IMR-90 (cell line): ENCODE results near the gene AGXT2.

ENCODE experiments used
- BHLHE40 ChIP-seq: fragments of 150-350 bp; IDR thresholded peaks from 2 replicates; pipeline ENCODE4 v1.6.1; 2016; ENCODE audit warnings: mild to moderate bottlenecking, low read depth, low read length
- CEBPB ChIP-seq: IDR thresholded peaks from 2 replicates; pipeline ENCODE4 v1.6.1; 2012; ENCODE audit warnings: low read depth, low read length, improper control_type of control experiment
- CHD1 ChIP-seq: IDR thresholded peaks from 2 replicates; pipeline ENCODE4 v1.6.1; 2012; ENCODE audit warnings: low read depth, low read length, improper control_type of control experiment
- CTCF ChIP-seq: conservative IDR thresholded peaks from 2 replicates; pipeline ENCODE4 v1.5.1; 2012; ENCODE audit warnings: mild to moderate bottlenecking, low read depth, low read length, improper control_type of control experiment
- ELK1 ChIP-seq: fragments of 150-350 bp; IDR thresholded peaks from 2 replicates; pipeline ENCODE4 v1.6.1; 2016; ENCODE audit warnings: low read depth, mild to moderate bottlenecking, low read length, moderate library complexity, borderline replicate concordance
- FOS ChIP-seq: fragments of 150-350 bp; IDR thresholded peaks from 2 replicates; pipeline ENCODE4 v1.6.1; 2016; ENCODE audit warnings: low read depth, low read length
- MAFK ChIP-seq: IDR thresholded peaks from 2 replicates; pipeline ENCODE4 v1.6.1; 2012; ENCODE audit warnings: low read depth, low read length, improper control_type of control experiment
- MAZ ChIP-seq: IDR thresholded peaks from 2 replicates; pipeline ENCODE4 v1.6.1; 2012; ENCODE audit warnings: low read depth, mild to moderate bottlenecking, low read length, improper control_type of control experiment, moderate library complexity, borderline replicate concordance
- POLR2A ChIP-seq: IDR thresholded peaks from 2 replicates; pipeline ENCODE4 v1.6.1; 2012; ENCODE audit warnings: mild to moderate bottlenecking, low read depth, low read length
- RAD21 ChIP-seq: IDR thresholded peaks from 2 replicates; pipeline ENCODE4 v1.6.1; 2012; ENCODE audit warnings: low read length, improper control_type of control experiment
- RCOR1 ChIP-seq: IDR thresholded peaks from 2 replicates; pipeline ENCODE4 v1.6.1; 2012; ENCODE audit warnings: mild to moderate bottlenecking, low read length, improper control_type of control experiment; ENCODE audit not compliant: insufficient replicate concordance
- RFX5 ChIP-seq: IDR thresholded peaks from 2 replicates; pipeline ENCODE4 v1.8.0; 2012; ENCODE audit warnings: low read depth, mild to moderate bottlenecking, low read length, moderate library complexity
- SMC3 ChIP-seq: fragments of 150-350 bp; IDR thresholded peaks from 2 replicates; pipeline ENCODE4 v1.6.1; 2016; ENCODE audit warnings: low read depth, mild to moderate bottlenecking, antibody characterized with exemption, low read length, moderate library complexity
- USF2 ChIP-seq: fragments of 150-350 bp; IDR thresholded peaks from 2 replicates; pipeline ENCODE4 v1.6.1; 2017; ENCODE audit warnings: mild to moderate bottlenecking, antibody characterized with exemption, low read length, low read depth

- TF ChIP-seq POLR2A (no peak), CTCF (no peak), CEBPB (no peak), BHLHE40 (no peak), FOS (no peak), CHD1 (no peak), MAFK (no peak), SMC3 (no peak), RFX5 (no peak), USF2 (no peak), RCOR1 (no peak), ELK1 (no peak), MAZ (no peak), RAD21 (no peak)
These were observed 15.7 kb upstream of the AGXT2 start for GRCh38 chr5:35063414-35063813.
